Measurements from ENCODE around the gene PDZRN4.

The PDZRN4 gene

DNA sequence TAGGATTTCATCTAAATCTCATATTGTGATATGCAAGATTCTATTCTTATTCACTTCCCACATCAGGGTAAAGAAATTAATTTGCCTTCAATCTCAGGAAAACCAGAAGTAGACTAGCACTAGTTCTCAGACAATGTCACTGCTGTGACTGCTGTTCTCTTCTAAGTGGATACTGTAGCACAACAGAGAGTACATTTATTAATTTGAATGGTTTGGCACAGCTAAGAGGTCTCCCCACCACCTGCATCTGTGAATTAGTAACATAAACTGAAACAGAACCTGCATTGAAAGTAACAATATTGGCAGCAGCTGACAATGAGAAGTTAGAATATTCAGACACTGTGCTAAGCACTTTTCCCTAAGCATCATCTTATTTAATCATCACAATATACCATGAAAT is 253.1 kb downstream of the PDZRN4 start:
- in situ Hi-C loops (cut with MboI; ENCODE audit: low sequenced_read_pairs) = no loop called here

DNA sequence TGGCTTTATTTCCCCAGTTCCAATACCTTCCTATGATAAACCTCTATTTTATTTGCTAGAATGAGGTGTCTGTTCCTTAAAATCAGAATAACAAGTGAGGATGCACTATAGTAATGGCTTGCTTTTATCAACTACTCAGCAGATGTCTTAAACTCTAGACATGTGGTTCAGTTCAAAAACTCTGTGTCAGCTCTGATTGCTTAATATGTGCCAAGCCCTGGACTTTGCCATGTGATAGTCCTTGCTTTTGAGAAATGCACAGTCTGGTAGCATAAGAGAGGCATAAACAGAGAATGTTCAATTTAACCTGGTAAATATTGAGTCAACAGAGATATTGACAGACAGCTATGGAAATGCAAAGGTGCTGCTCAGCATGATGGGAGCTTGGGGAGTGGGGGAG is 254.8 kb downstream of the PDZRN4 start:
- in situ Hi-C loops (cut with MboI; ENCODE audit: low sequenced_read_pairs) = no loop called here

DNA sequence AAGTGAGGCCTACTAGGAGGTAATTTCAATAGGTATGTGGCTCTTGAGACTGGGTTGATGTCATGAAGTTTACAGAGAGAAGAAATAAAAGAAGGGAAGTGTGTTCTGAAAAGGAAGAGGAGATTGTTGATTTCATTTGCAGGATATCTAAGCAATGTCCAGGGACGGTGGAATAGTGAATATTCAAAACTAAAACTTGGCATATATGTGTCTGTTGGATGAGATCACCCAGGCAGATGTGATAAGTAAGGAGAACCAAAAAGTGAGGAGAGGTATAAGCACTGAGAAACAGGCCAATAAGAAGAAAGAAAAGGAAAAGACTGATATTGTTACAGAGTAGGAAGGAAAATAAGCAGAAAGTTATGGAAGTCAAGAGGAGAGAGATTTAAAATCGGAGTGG is 255.6 kb downstream of the PDZRN4 start:
- in situ Hi-C loops (cut with MboI; ENCODE audit: low sequenced_read_pairs) = no loop called here

DNA sequence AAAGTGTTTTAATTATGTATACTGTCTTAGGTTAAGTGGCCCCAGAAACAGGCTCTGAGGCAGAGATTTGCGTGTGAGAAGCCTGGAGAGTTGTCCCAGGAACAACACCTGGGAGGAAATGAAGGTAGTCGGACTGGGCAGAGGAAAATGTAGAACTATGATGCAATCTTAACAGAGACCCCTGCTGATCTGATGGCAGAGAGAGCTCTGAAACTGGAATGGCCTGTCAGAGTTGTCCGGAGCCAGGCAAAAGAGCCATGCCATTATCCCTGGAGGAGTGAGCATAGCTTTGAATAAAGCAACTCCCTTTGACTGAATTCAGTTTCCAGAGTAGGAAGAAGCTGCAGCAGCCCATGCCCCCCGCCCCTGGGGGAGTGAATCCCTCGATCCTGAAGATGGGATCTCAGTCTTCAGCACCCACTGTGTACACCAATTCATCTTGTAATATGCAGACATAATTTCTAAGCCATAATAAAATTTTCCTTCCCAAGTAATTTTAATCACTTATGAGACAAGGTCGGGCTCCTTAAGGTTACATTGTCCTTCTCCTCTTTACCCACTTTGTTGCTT is 264.8 kb downstream of the PDZRN4 start:
- in situ Hi-C loops (cut with MboI; ENCODE audit: low sequenced_read_pairs) = no loop called here

DNA sequence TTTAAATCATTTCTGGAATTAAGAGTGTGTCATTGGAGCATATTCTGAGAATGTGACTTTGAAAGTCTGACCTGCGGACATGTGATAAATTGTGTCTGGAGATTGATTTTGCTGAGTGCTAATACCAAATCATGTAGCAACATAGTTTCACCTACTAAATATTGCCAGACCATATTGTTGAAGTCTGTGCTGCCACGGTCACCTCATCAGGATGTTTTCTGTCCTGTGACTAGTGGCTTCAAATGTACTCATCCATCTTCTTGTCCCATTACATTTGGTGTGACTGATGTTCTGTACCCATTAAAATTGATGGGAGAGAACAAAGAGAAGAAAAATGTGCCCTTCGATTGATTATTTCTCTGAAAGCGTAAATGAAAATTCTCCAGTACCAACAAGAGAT is 265.3 kb downstream of the PDZRN4 start:
- in situ Hi-C loops (cut with MboI; ENCODE audit: low sequenced_read_pairs) = no loop called here

DNA sequence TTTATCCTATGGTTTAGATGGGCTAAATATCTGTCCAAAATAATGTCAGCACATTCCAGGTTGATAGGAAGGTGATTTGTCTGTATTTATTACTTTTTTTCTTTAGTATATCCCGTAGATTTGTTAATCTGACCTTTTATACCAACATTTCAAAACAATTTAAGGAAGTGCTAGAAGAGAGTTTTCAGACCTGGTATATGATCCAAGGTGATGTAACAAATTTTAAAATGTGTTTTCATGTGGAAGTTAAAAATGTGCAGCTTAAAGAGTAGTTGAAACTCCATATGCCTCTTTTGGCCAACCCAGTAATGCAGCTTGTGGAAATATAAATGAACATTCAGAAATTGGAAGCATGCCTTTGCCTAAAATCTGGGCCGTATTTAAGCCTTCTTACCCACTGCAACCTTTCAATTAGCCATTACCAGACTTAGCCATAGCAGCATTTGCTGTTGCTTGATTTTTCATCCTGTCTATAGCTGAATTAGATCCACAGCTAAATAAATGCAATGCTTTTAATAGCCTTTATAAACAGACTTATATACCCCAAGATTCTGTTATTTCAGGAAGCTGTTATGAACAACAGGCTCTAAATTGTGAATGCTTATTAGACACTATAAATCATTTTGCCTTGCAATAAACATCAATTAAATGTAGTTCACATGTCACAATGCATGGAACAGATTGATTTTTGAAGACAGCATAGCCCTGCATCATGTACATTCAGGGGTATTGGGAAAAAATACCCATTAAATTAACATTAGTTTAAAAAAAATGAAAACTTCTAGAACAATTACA is 271.2 kb downstream of the PDZRN4 start:
- in situ Hi-C loops (cut with MboI; ENCODE audit: low sequenced_read_pairs) = no loop called here

DNA sequence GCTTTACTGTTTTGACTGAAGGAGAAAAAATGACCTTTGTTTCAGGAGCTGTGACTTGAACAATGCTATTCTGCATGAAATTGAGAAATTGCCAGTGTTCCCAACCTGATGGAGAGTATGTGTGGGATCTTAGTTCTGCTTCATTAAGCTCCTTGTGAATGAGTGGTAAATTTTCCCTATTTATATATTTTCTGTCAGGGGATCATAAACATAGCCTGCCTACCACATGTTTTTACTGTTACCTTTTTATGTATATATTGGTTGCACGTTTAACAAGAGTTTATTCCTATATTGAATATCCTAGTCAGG is 271.7 kb downstream of the PDZRN4 start:
- in situ Hi-C loops (cut with MboI; ENCODE audit: low sequenced_read_pairs) = no loop called here

DNA sequence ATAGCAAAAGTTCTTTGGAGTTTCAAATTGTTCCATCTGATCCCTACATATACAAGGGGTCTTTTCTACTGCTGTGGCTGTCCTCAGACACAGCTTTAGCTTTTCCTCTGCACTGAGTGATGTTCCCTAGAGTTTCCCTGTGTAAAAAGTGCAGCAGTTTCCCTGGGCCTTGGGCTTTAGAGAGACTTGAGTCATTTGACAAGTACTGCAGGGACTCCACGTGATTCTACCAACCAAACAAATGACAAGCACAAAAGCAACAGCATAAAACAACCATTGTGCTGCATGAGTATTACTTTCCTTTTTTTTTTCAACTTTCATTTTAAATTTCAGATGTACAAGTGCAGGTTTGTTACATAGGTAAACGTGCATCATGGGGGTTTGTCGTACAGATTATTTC is 272.8 kb downstream of the PDZRN4 start:
- in situ Hi-C loops (cut with MboI; ENCODE audit: low sequenced_read_pairs) = no loop called here

DNA sequence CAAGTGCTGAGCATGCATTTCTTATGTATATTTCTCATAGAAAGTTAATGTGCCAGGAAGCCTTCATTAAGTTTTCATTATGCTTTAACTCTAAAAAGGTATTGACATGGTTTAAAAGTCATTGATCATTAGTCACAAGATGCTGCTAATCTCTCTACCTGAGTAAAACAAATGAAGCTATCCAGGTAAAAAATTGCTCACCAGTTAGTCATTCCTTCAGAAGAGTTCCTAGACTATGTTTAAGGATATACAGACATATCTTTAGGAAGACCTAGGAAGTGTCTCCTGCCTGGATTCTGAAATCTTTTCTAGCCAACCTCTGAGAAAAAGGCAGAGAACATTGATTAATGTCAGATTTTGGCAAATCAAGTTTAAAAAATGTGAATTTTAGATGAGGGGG is 274.2 kb downstream of the PDZRN4 start:
- in situ Hi-C loops (cut with MboI; ENCODE audit: low sequenced_read_pairs) = no loop called here

DNA sequence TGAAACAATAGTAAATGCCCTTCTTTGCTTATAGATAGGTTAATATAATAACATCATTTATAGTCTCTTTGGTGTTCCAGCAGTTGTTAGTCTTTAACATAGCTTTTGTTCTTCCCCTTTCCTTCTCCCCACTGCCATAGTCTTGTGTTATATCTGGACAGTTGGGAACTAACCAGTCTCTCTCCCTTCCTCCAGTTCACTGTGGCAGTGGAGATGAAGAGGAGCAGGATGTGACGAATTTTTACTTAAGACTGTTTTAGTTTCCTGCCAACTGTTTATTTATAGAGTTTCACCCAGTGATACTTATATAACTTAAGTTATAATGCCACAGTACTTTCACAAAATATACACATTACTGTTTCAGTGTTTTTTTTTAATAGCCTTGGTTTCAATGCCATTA is 277.4 kb downstream of the PDZRN4 start:
- in situ Hi-C loops (cut with MboI; ENCODE audit: low sequenced_read_pairs) = no loop called here

DNA sequence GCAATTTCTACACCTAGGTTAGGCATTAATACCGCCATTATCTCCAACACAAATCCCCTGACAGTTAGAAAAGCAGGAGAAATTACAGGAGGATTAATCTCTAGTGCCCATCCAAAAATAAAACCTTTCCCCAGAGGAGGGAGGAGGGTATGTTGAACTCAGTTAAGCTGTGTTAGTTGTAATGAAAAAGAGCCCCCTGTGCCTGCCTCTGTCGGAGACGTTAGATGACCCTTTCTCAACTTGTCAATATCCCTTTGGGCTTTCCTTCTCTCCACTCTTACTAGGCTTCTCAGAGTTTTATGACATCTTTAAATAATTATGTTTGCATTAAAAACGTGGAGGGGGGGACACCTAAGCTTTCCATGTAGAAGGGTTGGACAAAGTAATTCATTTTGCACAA is 278.2 kb downstream of the PDZRN4 start:
- in situ Hi-C loops (cut with MboI; ENCODE audit: low sequenced_read_pairs) = no loop called here

DNA sequence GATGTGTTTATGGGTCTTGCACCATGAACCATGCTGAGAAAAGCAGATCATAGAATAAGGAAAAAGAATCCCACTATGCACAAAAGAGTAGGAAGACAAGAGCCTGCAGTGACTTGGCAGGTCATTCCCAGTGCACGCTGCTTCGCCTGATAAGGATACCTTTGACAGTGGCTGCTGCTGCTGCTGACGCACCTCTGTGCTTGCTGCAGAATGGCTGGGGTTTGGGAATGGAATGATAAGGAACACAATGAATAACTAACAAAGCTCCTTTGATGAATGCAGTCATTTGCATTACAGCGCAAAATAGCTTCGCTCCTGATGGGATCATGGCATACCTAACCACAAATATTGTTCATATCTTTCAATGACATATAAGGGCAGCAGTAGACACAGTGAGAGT is 278.7 kb downstream of the PDZRN4 start:
- in situ Hi-C loops (cut with MboI; ENCODE audit: low sequenced_read_pairs) = no loop called here

DNA sequence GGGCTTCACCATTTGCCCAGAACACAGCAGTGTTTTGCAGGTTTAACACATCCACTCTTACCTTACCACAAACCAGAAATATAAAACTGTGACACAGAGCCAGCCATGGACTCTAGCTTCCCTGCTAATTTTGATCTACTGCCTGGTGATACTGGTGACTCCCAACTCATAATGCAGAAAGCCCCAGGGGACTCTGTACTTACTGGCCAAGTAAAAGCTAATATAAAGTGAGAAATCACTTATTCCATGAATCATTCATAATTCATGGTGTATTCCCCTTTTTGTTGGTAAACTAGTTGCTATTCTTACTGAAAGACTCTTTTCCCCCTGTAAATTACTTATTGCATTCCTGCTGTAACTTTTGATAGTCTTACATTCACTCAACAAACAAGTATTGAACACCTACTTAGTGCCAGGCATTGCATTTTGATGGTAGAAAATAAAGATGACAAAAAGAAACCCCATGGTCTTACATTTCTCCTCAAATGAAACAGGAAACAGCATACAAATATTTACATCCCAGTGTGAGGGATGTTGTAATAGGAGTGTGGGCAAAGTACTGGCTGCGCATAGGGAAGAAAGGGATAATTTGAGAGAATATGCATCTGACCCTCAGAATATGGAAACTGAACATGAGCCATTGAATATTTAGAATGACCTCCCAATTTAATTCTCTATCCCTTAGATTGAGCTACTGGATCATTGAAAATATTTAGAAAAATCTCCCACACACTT is 279.6 kb downstream of the PDZRN4 start:
- in situ Hi-C loops (cut with MboI; ENCODE audit: low sequenced_read_pairs) = no loop called here

DNA sequence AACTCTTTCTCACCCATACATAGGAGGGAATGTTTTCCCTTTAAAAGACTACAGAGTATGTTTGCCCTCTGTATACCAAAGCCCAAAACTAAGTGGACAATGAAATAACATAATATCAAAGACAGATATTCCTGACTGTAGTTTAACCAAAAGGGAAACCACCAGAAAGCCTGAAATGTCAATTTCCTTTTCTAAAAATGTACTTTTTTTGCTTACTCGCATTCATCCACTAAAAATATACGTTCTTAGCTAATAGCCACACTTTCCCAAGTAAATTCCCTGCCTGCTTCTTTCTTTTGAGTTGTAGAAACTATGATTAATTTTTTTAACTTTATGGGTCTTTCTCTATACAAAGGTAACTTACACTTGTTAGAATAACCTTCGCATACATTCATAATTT is 280.2 kb downstream of the PDZRN4 start:
- in situ Hi-C loops (cut with MboI; ENCODE audit: low sequenced_read_pairs) = no loop called here

DNA sequence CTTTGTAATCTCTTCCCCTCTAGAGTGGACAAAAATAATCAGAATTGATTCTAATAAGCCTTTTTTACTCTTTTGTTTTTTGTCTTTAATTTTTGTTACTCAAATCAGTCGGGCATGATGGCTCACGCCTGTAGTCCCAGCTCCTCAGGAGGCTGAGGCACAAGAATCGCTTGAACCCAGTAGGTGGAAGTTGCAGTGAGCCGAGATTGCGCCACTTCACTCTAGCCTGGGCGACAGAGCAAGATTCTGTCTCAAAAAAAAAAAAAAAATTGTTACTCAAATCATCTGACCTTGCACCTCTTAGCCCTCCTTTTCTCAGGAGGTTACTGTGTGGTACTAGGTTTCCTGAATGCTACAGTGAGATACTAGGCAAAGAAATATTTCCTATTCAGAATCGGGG is 280.6 kb downstream of the PDZRN4 start:
- in situ Hi-C loops (cut with MboI; ENCODE audit: low sequenced_read_pairs) = no loop called here

DNA sequence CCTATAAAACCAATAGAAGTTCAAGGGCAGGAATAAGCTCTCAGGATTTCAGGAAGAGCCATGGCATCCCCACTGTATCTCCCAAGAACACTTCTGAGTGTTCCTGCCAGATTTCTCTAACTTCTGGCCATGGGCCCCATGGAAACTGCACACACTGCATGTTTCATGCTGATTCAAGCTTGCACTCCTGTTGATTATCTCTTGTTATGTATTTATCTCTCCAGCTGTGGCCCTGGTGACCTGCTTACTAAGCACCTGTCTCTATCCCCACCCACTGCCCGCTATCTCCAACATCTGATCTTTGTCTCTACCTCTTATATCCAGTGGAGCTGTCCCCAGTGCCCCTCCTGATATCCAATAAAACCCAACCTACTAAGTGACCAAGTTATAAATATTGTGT is 285.3 kb downstream of the PDZRN4 start:
- in situ Hi-C loops (cut with MboI; ENCODE audit: low sequenced_read_pairs) = no loop called here

DNA sequence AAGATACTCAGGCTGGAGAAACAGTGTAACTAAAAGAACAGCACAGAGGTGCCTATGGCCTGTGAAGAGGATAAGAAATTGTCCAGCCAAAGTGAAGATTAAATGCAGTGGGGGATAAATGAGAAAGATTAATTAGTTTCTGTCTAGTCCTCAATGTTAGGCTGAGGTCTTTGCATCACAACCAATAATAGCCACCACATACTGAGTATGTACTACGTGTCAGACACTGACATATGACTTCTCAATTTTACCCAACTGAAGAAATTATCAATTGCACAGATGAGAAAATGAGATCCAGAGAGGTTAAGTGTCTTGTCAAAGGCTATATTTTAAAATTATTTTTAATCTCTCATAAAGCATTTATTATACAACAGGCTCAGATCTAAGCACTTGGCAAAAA is 285.9 kb downstream of the PDZRN4 start:
- in situ Hi-C loops (cut with MboI; ENCODE audit: low sequenced_read_pairs) = no loop called here

DNA sequence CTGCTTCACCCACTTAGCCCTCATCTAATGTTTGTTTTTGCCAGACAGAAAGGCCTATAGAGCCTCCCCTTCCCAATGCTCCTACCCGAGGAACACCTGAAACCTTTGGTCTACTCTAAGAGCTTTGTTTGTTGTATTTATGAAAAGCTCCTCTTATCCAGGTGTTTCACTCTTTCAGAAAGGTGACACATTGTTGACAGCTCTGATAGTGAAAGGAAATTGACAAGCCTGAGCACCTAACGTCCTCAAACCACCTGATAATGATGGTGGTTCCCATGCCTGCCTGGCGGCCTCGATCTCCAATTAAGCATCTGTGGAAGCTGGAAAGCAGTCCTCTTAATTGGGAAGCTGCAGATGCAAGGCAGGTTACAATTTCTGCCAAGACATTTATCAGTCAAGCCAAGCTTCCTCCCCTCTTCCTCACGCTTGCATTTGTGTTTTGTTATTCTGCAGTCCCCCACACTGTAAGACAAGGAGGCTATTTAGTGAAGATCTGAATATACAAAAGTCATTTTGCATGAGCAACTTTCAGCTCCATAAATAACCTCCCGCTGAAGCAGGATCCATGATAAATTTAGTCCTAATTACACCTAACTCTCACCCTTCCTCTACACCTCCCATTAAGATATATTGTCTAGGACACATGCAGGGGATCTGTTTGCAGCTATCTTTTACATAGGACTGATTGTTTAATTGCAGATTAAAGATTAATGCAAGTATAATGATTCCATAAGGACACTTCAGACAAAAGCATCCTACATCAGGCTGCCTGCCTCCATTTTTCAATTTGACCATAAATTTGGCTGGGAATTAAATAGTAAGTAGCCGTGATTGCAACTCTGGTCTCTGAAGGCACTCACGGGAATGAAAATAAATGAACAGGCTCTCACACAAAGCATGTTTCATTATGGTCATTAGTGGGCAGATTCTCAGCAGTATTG is 288.6 kb downstream of the PDZRN4 start:
- in situ Hi-C loops (cut with MboI; ENCODE audit: low sequenced_read_pairs) = no loop called here

DNA sequence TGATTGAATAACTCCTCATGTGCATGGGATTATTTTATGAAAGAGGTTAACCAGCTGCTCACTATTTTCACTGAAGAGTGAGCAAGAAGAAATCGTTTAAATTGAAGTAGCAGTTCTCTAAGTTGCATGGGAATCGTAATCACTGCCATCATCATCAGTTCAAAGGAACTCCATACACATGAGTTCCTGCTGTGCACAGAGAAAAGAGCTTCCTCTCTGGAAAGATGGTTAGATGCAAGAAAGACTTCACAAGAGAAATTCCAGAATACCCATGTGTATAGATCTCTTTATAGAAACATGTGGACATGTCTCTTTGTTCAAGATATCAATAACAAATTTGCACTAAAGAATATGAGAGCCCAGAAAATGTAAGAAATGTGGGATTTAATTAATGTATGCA is 291.3 kb downstream of the PDZRN4 start:
- in situ Hi-C loops (cut with MboI; ENCODE audit: low sequenced_read_pairs) = no loop called here

DNA sequence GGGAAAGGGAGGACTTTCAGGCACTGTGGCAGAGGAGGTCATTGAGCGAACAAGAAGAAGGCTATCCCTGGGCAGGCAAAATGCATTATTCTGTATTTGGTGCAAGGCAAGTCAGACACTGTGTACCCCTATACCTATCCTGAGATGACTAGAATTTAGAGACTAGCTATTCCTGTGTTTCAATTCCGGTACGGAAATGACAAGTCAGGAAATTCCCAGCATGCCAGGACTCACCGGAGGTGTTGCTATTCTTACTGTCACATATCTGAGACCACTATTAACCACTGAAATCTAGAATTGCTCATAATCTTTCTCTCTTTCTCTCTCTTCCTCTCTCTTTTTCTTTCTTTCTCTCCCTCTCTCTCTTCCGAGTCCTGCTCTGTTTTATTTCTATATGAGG is 297.1 kb downstream of the PDZRN4 start:
- in situ Hi-C loops (cut with MboI; ENCODE audit: low sequenced_read_pairs) = no loop called here

DNA sequence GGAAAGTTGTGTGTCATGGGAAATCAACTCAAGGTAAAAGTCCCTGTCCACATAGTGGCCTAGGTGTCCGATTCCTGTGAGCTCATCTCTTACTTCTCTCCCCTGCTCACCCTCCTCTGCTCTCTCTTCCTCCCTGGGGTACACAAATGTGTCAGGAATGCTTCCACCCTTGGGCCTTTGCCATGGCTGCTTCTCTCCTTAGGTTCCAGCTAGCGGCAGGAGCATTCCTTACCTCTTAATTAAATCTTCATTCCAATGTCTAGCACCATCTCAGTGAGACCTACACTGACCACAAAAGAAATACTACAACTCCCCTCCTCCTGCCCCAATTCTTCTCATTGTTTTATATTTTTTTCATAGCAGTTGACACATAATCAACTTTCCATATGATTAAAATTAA is 298.6 kb downstream of the PDZRN4 start:
- in situ Hi-C loops (cut with MboI; ENCODE audit: low sequenced_read_pairs) = no loop called here

Measured in HL-60/S4 treated with phorbol 12-myristate 13-acetate at 8.2 ng/mL for 4 days and 3 days (cell line).